GM23338 (cell line): ENCODE results near the gene MEGF10. TPM values are rescaled to one million over a fixed set of nuclear protein-coding genes. Genes with fewer than 3 reads are reported as not detected.

ENCODE experiments used
- ATAC-seq: fragments of 200-7000 bp; cut with Tn5 transposase; 3 replicates; pipeline ENCODE4 v1.9.1; 2020
- DNase-seq: peaks from one replicate; pipeline ENCODE4 v3.0.0-alpha.2; 2015; ENCODE audit warnings: low spot score
- H2AFZ ChIP-seq: fragments of 200-600 bp; sonication (generic); 2 replicates; pipeline ENCODE4 v1.8.0; 2016; ENCODE audit warnings: antibody characterized with exemption, mild to moderate bottlenecking, moderate library complexity
- H3F3A ChIP-seq: fragments of 200-600 bp; sonication (generic); replicated peaks from 2 replicates; pipeline ENCODE4 v1.8.0; 2017; ENCODE audit warnings: antibody characterized with exemption, mixed run types, low read depth
- H3K27ac ChIP-seq: fragments of 200-600 bp; sonication (generic); 2 replicates; pipeline ENCODE4 v1.6.1; 2016; ENCODE audit warnings: low read depth
- H3K27me3 ChIP-seq: fragments of 200-600 bp; sonication (generic); 2 replicates; pipeline ENCODE4 v1.8.0; 2016; ENCODE audit warnings: mild to moderate bottlenecking, mixed run types, moderate library complexity; ENCODE audit not compliant: insufficient read depth
- H3K36me3 ChIP-seq: fragments of 200-600 bp; sonication (generic); 2 replicates; pipeline ENCODE4 v1.8.0; 2016; ENCODE audit warnings: mild to moderate bottlenecking; ENCODE audit not compliant: insufficient read depth
- H3K4me1 ChIP-seq: fragments of 200-600 bp; sonication (generic); 2 replicates; pipeline ENCODE4 v1.8.0; 2016; ENCODE audit warnings: mild to moderate bottlenecking, moderate library complexity; ENCODE audit not compliant: insufficient read depth
- H3K4me2 ChIP-seq: fragments of 200-600 bp; sonication (generic); 2 replicates; pipeline ENCODE4 v1.7.1; 2017; ENCODE audit warnings: mixed run types
- H3K4me3 ChIP-seq: fragments of 200-600 bp; sonication (generic); 2 replicates; pipeline ENCODE4 v1.6.1; 2016; ENCODE audit warnings: mixed run types
- H3K79me2 ChIP-seq: fragments of 200-600 bp; sonication (generic); replicated peaks from 2 replicates; pipeline ENCODE4 v1.8.0; 2017; ENCODE audit warnings: mild to moderate bottlenecking; ENCODE audit not compliant: insufficient read depth
- H3K9me2 ChIP-seq: fragments of 200-600 bp; sonication (generic); 2 replicates; pipeline ENCODE4 v1.8.0; 2017; ENCODE audit not compliant: insufficient read depth
- H4K20me1 ChIP-seq: fragments of 200-600 bp; sonication (generic); replicated peaks from 2 replicates; pipeline ENCODE4 v1.8.0; 2017; ENCODE audit warnings: mild to moderate bottlenecking; ENCODE audit not compliant: insufficient read depth
- H3K27ac Mint-ChIP-seq: 2 replicates; pipeline ENCODE4 v1.8.0; 2020; ENCODE audit warnings: inconsistent platforms, mild to moderate bottlenecking, moderate library complexity, mixed read lengths
- H3K27me3 Mint-ChIP-seq: 3 replicates; pipeline ENCODE4 v1.8.0; 2022; ENCODE audit warnings: low read depth, mild to moderate bottlenecking, moderate library complexity, mixed read lengths, inconsistent platforms; ENCODE audit not compliant: insufficient read depth, poor library complexity
- H3K36me3 Mint-ChIP-seq: 3 replicates; pipeline ENCODE4 v1.8.0; 2021; ENCODE audit warnings: low read depth, mild to moderate bottlenecking, inconsistent platforms, moderate library complexity, mixed read lengths
- H3K4me1 Mint-ChIP-seq: 3 replicates; pipeline ENCODE4 v1.8.0; 2020; ENCODE audit warnings: mild to moderate bottlenecking, inconsistent platforms, mixed read lengths
- H3K4me3 Mint-ChIP-seq: 3 replicates; pipeline ENCODE4 v1.8.0; 2021; ENCODE audit warnings: moderate library complexity, mild to moderate bottlenecking, inconsistent platforms, mixed read lengths
- H3K9me3 Mint-ChIP-seq: 3 replicates; pipeline ENCODE4 v1.8.0; 2020; ENCODE audit warnings: moderate library complexity, mild to moderate bottlenecking, inconsistent platforms, mixed read lengths
- EZH2 ChIP-seq: fragments of 200-600 bp; sonication (generic); IDR thresholded peaks from one replicate; pipeline ENCODE4 v1.8.0; 2017; ENCODE audit warnings: antibody characterized with exemption, mild to moderate bottlenecking, low read depth; ENCODE audit not compliant: unreplicated experiment
- EZH2phosphoT487 ChIP-seq: fragments of 200-600 bp; sonication (generic); IDR thresholded peaks from one replicate; pipeline ENCODE4 v1.8.1; 2018; ENCODE audit warnings: antibody characterized with exemption; ENCODE audit not compliant: unreplicated experiment
- POLR2AphosphoS5 ChIP-seq: IDR thresholded peaks from 2 replicates; pipeline ENCODE4 v1.6.1; 2016; ENCODE audit warnings: antibody characterized with exemption, low read depth
- ZNF462 ChIP-seq: fragments of 250-450 bp; sonication (Bioruptor Pico); IDR thresholded peaks from 2 replicates; pipeline ENCODE4 v1.5.0; 2020; ENCODE audit warnings: mild to moderate bottlenecking, moderate library complexity
- polyA plus RNA-seq: library from polyadenylated mRNA; unstranded; fragments of >200 nt; fragmentation: Nextera tagmentation; extraction: Ambion mirVana; gene quantifications from 2 replicates; pipeline ENCODE4 v1.2.1, GENCODE V29; 2016
- total RNA-seq: library from RNA; depleted of rRNA; stranded (reverse); fragments of >200 nt; shearing (Covaris generic); gene quantifications from 2 replicates; pipeline ENCODE4 v1.2.3, GENCODE V29; 2014

The MEGF10 gene
- total and polyA plus RNA-seq, 2 experiments from 2014 or later: 4.5 to 28.3 TPM

- TF ChIP-seq ZNF462 (CRISPR knock-in tag): no peak
- TF ChIP-seq POLR2AphosphoS5: no peak
These were observed 1.9 kb upstream of the MEGF10 start (continued) for GRCh38 chr5:127288676-127289075.

GRCh38 chr5:127290946-127291693 is 524 bp downstream of the MEGF10 start:
- TF ChIP-seq EZH2 (peak; percentile 13), EZH2phosphoT487 (no peak)
- H3K4me3 Mint-ChIP-seq: peak overlapping the region; percentile 95
- peak; percentile 62 for ATAC-seq
- H3K36me3 Mint-ChIP-seq: peaks cover 15% of the 10 kb centered on the region
- Histone ChIP-seq H3K4me2 (peak overlapping the region; percentile 90), H3K27me3 (no peaks in the 10 kb centered on the region), H3K79me2 (peaks cover 47% of the 10 kb centered on the region), H3K27ac (peak overlapping the region; percentile 73; the same call in 1 of the 2 replicates), H3K36me3 (no peaks in the 10 kb centered on the region), H3F3A (0 out of 2 replicates have a peak, but pooled peaks cover 11% of the 10 kb centered on the region), H2AFZ (peak overlapping the region; percentile 96), H4K20me1 (no peaks in the 10 kb centered on the region), H3K4me3 (peak overlapping the region; percentile 90), H3K4me1 (peaks cover 27% of the 10 kb centered on the region), H3K9me2 (peaks cover 5% of the 10 kb centered on the region; the same call in 1 of the 2 replicates)
- peak overlapping the region; percentile 71 for H3K27ac Mint-ChIP-seq
- peaks cover 37% of the 10 kb centered on the region for H3K4me1 Mint-ChIP-seq
- peaks cover 13% of the 10 kb centered on the region for H3K27me3 Mint-ChIP-seq
- H3K9me3 Mint-ChIP-seq: peaks cover 11% of the 10 kb centered on the region
- DNase-seq: peak; percentile 55
